Measurements from ENCODE around the gene CYB561.

DNA sequence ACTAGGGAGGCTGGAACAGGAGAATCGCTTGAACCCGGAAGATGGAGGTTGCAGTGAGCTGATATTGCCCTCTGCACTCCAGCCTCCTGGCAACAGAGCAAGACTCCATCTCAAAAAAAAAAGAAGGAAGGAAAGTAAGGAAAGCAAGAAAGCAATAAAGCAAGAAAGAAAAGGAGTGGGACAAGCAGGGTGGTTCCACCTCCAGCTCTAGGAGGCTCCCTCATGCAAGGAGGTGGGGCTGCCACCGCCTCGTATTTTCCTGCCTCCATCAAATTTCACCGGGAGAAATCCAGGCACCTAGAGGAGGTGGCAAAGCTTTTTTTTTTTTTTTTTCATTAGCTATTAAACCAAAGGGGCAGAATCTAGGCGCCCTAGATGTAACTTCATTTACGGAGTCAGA, 1.0 kb downstream of the CYB561 start:
- TF ChIP-seq CTCF (IDR thresholded peaks at IDR 0.05; ENCODE audit: extremely low read depth in 1 of 2, insufficient read depth in 1 of 2, low read depth in 1 of 2, low read length in 2 of 2) (no peak), FOS (IDR thresholded peaks at IDR 0.05; ENCODE audit: borderline replicate concordance, insufficient read depth, low read length) (no peak)

Data from endothelial cell of umbilical vein (primary cell).